Testis (tissue), 2 donors: ENCODE results near the gene PSMG2.
"Not testable (repeated sequence)": the region's sequence is repeated elsewhere in the genome, so short reads cannot be mapped to it uniquely, and the experiment has no call there.

ENCODE experiments used
- CTCF ChIP-seq, 3 experiments: fragments of 450-650 bp in 2 of 3; fragments of 200-600 bp in 1 of 3; sonication (generic) in 1 of 3; IDR thresholded peaks; one replicate each; pipeline ENCODE4 v1.5.1; 2016 to 2019; ENCODE audit warnings: antibody characterized with exemption in 3 of 3, mild to moderate bottlenecking in 2 of 3, moderate library complexity in 1 of 3
- POLR2A ChIP-seq: fragments of 450-650 bp; IDR thresholded peaks from one replicate; pipeline ENCODE4 v1.6.1; 2017; ENCODE audit warnings: antibody characterized with exemption, mild to moderate bottlenecking, moderate library complexity

GRCh38 chr18:12755606-12756005, 52.8 kb downstream of the PSMG2 start:
- TF ChIP-seq CTCF (IDR thresholded peaks at IDR 0.05); POLR2A: not testable (repeated sequence)
